Thymus (tissue), 11 donors: Measurements from ENCODE around the gene CDH23. TPM values are rescaled to one million over a fixed set of nuclear protein-coding genes. Genes with fewer than 3 reads are reported as not detected.

Experiments
- DNase-seq, 9 donors: peaks; one replicate each; pipeline ENCODE4 v3.0.0-alpha.2; 2013; ENCODE audit warnings: low spot score in 9 of 9, low read depth in 6 of 9, missing footprints in 1 of 9
- H3K27ac ChIP-seq, 2 donors: one replicate each; pipeline ENCODE4 v1.5.1; 2013; ENCODE audit warnings: control low read depth in 1 of 2, low read depth in 1 of 2, low read length in 1 of 2, mild to moderate bottlenecking in 1 of 2, moderate library complexity in 1 of 2
- H3K27me3 ChIP-seq, 2 donors: one replicate each; pipeline ENCODE4 v1.5.1; 2013; ENCODE audit warnings: low read length in 1 of 2; ENCODE audit not compliant: control insufficient read depth in 2 of 2, insufficient read depth in 1 of 2
- H3K36me3 ChIP-seq, 2 donors: one replicate each; pipeline ENCODE4 v1.5.1; 2013; ENCODE audit warnings: low read length in 1 of 2, mild to moderate bottlenecking in 1 of 2, moderate library complexity in 1 of 2; ENCODE audit not compliant: control insufficient read depth in 2 of 2, insufficient read depth in 2 of 2
- H3K4me1 ChIP-seq, 2 donors: one replicate each; pipeline ENCODE4 v1.5.1; 2013; ENCODE audit warnings: low read length in 2 of 2; ENCODE audit not compliant: control insufficient read depth in 2 of 2, insufficient read depth in 2 of 2
- H3K4me3 ChIP-seq, 2 donors: one replicate each; pipeline ENCODE4 v1.5.1; 2013; ENCODE audit warnings: low read length in 2 of 2, control low read depth in 1 of 2, mild to moderate bottlenecking in 1 of 2
- H3K9me3 ChIP-seq, 2 donors: one replicate each; pipeline ENCODE4 v1.5.1; 2013; ENCODE audit warnings: low read length in 1 of 2, mild to moderate bottlenecking in 1 of 2; ENCODE audit not compliant: control insufficient read depth in 2 of 2, insufficient read depth in 1 of 2
- WGBS: extraction: QIAGEN DNeasy Blood & Tissue Kit; methylation state at CpG from one replicate; pipeline ENCODE4 v1.1.7; 2013; 5-methylcytosine and 5-hydroxymethylcytosine counted together
- polyA plus RNA-seq: library from polyadenylated mRNA; stranded (reverse); fragments of 200-250 nt; gene quantifications from one replicate; pipeline ENCODE4 v1.2.3, GENCODE V29; 2013
- total RNA-seq: library from RNA; stranded (reverse); fragments of 120-200 nt; gene quantifications from one replicate; pipeline ENCODE4 v1.2.4, GENCODE V29; 2013
- donor health status: healthy.

The CDH23 gene
- total and polyA plus RNA-seq, 2 donors = 9.1 TPM

GRCh38 chr10:71531485-71532446 lies 135.0 kb downstream of the CDH23 start:
- no peak for DNase-seq

GRCh38 chr10:71532878-71533277 lies 136.2 kb downstream of the CDH23 start:
- WGBS = 99% methylated on average over 11 of the region's 11 CpGs
- Histone ChIP-seq H3K4me1 (peaks cover 0 to 7% of the 10 kb centered on the region in 2 donors), H3K4me3 (no peak overlapping the region), H3K36me3 (no peaks in the 10 kb centered on the region), H3K27me3 (no peaks in the 10 kb centered on the region), H3K9me3 (peaks cover 0 to 4% of the 10 kb centered on the region in 2 donors), H3K27ac (no peak overlapping the region)
- DNase-seq = no peak

More at GRCh38 chr10:71531485-71532446, 135.0 kb downstream of the CDH23 start:
- 95% methylated on average over 10 of the region's 10 CpGs for WGBS
- Histone ChIP-seq H3K27me3 (no peaks in the 10 kb centered on the region), H3K36me3 (no peaks in the 10 kb centered on the region), H3K27ac (no peak overlapping the region), H3K4me1 (peaks cover 0 to 3% of the 10 kb centered on the region in 2 donors), H3K4me3 (no peak overlapping the region), H3K9me3 (peaks cover 0 to 4% of the 10 kb centered on the region in 2 donors)

DNA sequence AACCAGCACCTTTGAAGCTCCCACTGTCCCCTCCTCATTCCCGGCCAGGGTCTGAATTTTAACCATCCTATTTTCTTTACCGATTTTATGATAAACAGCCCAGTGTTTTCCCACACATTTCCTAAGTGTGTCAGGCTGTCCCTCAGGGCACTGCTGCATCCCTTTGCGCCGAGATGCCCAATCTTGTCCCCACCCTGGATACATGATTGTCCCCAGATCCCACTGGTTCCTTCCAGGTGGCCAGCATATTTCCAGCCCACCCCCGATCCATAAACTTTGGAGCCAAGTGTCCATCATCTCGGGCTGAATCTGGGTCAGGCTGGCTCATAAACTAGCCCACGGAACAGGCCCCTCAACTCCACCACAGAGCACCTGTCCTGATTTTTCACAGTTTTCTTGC lies 137.2 kb downstream of the CDH23 start:
- Histone ChIP-seq H3K4me1 (peaks cover 0 to 5% of the 10 kb centered on the region in 2 donors), H3K36me3 (no peaks in the 10 kb centered on the region), H3K9me3 (peaks cover 0 to 4% of the 10 kb centered on the region in 2 donors), H3K27ac (no peak overlapping the region), H3K4me3 (no peak overlapping the region), H3K27me3 (no peaks in the 10 kb centered on the region)
- 98% methylated on average over 7 of the region's 7 CpGs for WGBS
- DNase-seq = no peak

DNA sequence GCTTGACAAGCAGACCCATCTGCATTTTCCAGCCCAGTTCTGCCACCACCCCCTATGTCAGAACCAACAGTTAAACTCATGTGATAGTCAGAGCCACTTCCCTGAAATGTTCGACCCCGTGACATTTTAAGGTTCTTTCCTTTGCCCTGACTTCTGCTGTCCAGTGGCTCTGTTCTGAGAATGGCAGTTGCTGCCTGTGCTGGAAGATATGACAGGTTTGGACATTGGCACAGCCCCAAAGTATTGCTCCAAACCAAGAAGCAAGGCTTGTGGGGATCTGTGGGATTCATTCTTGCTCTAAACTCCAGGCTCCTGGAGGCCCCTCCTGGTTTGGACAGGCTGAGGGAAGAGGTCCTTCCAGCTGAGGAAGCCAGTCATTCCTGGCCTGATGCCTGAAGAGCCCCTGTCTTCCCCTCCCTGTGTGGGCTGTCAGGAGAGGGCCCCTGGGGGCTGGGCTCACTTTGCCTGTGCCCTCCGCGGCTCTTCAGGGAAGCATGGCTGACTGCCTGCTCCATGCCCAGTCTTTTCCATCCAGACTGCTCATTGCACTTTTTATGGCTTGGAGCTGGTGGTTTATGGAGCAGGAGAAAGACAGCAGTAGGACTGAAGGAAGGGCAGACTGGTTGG lies 138.0 kb downstream of the CDH23 start:
- H3K9me3 ChIP-seq = peaks cover 0 to 4% of the 10 kb centered on the region in 2 donors
- H3K27me3 ChIP-seq = no peaks in the 10 kb centered on the region
- no peak overlapping the region for H3K4me3 ChIP-seq
- 88% methylated on average over 4 of the region's 4 CpGs for WGBS
- no peak for DNase-seq
- H3K27ac ChIP-seq = no peak overlapping the region
- H3K4me1 ChIP-seq = peaks cover 0 to 5% of the 10 kb centered on the region in 2 donors
- no peaks in the 10 kb centered on the region for H3K36me3 ChIP-seq

- H3K27ac ChIP-seq = no peak overlapping the region
- WGBS = 98% methylated on average over 6 of the region's 6 CpGs
Observed at GRCh38 chr10:71536332-71536731, 139.6 kb downstream of the CDH23 start.

DNA sequence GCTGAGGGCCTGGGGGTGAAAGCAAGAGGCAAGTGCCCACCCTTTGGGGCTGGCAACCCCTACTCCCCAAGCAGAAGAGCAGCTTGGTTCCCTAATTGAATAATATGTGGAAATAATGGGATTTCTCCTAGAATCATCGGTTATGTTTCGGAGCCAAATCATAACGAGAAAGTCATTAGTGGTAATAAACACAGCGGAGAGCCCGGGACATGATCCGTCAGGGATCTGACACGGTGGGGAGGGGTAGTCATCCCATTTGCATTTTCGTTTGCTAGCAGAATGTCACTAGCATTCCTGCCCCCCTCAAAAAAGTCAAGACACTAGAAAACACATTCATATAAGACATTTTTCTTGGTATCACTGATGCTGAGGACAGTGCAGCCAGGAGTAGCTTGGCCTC lies 140.4 kb downstream of the CDH23 start:
- no peak overlapping the region for H3K27ac ChIP-seq
- H3K4me3 ChIP-seq = no peak overlapping the region
- WGBS = 95% methylated on average over 8 of the region's 8 CpGs
- H3K4me1 ChIP-seq = peaks cover 0 to 5% of the 10 kb centered on the region in 2 donors
- peaks cover 0 to 2% of the 10 kb centered on the region in 2 donors for H3K27me3 ChIP-seq
- H3K36me3 ChIP-seq = no peaks in the 10 kb centered on the region
- no peak for DNase-seq
- no peaks in the 10 kb centered on the region for H3K9me3 ChIP-seq

More at GRCh38 chr10:71536332-71536731, 139.6 kb downstream of the CDH23 start:
- Histone ChIP-seq H3K27me3 (peaks cover 0 to 2% of the 10 kb centered on the region in 2 donors), H3K36me3 (no peaks in the 10 kb centered on the region), H3K4me3 (no peak overlapping the region), H3K9me3 (peaks cover 0 to 4% of the 10 kb centered on the region in 2 donors), H3K4me1 (peaks cover 0 to 5% of the 10 kb centered on the region in 2 donors)
- DNase-seq = no peak

DNA sequence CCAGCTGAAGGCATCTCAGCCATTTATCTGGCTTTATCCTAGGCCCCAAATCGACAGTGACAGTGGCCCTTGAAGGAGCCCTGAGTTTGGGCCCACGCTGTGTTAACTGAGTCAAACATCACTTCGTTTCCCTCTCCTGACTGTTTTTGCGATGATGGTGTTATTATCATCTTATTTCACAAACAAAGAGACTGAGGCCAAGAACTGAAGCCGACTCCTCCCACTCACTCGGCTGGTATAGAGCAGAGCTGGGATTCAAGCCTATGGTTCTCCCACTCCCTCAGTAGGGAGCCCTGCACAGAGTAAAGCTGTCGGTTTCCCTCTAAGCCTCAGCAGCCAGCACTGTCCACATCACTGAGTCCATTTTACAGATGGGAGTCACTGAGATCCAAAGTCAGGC lies 141.0 kb downstream of the CDH23 start:
- Histone ChIP-seq H3K27me3 (peaks cover 0 to 2% of the 10 kb centered on the region in 2 donors), H3K9me3 (no peaks in the 10 kb centered on the region), H3K27ac (peak overlapping the region in 1 of 2 donors; percentile 5), H3K4me3 (no peak overlapping the region), H3K36me3 (no peaks in the 10 kb centered on the region), H3K4me1 (peaks cover 0 to 5% of the 10 kb centered on the region in 2 donors)
- 95% methylated on average over 7 of the region's 7 CpGs for WGBS
- DNase-seq = no peak

DNA sequence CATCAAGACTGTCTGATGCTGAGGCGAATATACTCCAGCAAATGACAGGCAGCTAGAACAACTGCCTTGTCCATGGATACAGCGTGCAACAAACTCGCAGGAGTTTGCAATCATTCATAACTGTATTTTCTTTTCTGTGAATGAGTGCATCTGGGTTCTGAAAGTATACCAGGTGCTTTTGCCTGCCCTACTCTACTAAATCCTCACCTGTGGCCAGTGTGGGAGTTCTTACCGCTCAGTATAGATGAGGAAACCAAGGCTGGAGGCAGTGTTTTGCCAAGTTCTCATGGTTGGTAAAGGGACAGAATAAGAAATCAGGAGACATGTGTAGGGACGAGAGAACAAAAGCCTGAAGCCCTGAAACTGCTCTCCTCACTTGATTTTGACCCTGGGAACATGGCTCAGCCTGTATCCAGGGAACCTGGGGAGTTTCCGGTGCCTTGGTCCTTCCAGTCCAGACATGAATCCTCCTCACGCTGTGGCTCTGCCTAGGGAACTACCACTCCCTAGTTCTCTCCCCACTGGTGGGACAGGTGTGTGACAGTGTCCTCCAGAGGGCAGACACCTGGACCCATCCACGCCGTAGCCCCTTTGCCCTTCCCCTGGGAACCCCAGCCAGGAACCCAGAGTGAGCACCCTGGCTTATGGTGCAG lies 142.0 kb downstream of the CDH23 start:
- 88% methylated on average over 9 of the region's 9 CpGs for WGBS
- Histone ChIP-seq H3K36me3 (no peaks in the 10 kb centered on the region), H3K4me3 (no peak overlapping the region), H3K9me3 (no peaks in the 10 kb centered on the region), H3K27me3 (peaks cover 0 to 2% of the 10 kb centered on the region in 2 donors), H3K27ac (peak overlapping the region in 1 of 2 donors; percentile 56), H3K4me1 (peaks cover 0 to 5% of the 10 kb centered on the region in 2 donors)
- DNase-seq = peak in 1 of 9 donors; percentile 15
